K562 (cell line): ENCODE data around the gene HNRNPLL. TPM values are rescaled to one million over a fixed set of nuclear protein-coding genes. Genes with fewer than 3 reads are reported as not detected.

ENCODE experiments used
- BCOR ChIP-seq: fragments of 450-650 bp; IDR thresholded peaks from 2 replicates; pipeline ENCODE4 v1.6.1; 2016
- BDP1 ChIP-seq: IDR thresholded peaks from 3 replicates; pipeline ENCODE4 v1.6.1; 2011; ENCODE audit not compliant: insufficient read length, insufficient read depth
- CBX3 ChIP-seq, 2 experiments: IDR thresholded peaks; 1 replicate in 1 of 2; 2 replicates in 1 of 2; pipeline ENCODE4 v1.6.1; 2012; ENCODE audit warnings: inconsistent platforms in 2 of 2, low read length in 2 of 2, borderline replicate concordance in 1 of 2, control low read depth in 1 of 2
- CTBP1 ChIP-seq: fragments of 450-650 bp; IDR thresholded peaks from 2 replicates; pipeline ENCODE4 v1.6.1; 2016; ENCODE audit warnings: borderline replicate concordance
- FOXA3 ChIP-seq, 2 experiments: fragments of 450-650 bp in 1 of 2; sonication (generic) in 1 of 2; formaldehyde crosslinking; IDR thresholded peaks in 1 of 2; conservative IDR thresholded peaks in 1 of 2; 2 replicates each; pipeline versions ENCODE4 v1.4.0 to v1.8.0; 2020 to 2022; ENCODE audit warnings: mild to moderate bottlenecking in 2 of 2, missing genetic modification reagents in 1 of 2
- ILK ChIP-seq: fragments of 450-650 bp; IDR thresholded peaks from 2 replicates; pipeline ENCODE4 v1.6.1; 2016; ENCODE audit warnings: missing genetic modification characterization, low read depth, mild to moderate bottlenecking, missing compliant biosample characterization, moderate library complexity, borderline replicate concordance
- JUNB ChIP-seq: fragments of 450-650 bp; formaldehyde crosslinking; conservative IDR thresholded peaks from 2 replicates; pipeline ENCODE4 v1.4.0; 2020; ENCODE audit warnings: mild to moderate bottlenecking
- KDM1A ChIP-seq, 2 experiments: fragments of 450-650 bp; IDR thresholded peaks; 2 replicates each; pipeline ENCODE4 v1.6.1; 2016; ENCODE audit warnings: mild to moderate bottlenecking in 2 of 2
- KLF1 ChIP-seq: fragments of 450-650 bp; IDR thresholded peaks from 2 replicates; pipeline ENCODE4 v1.6.1; 2016; ENCODE audit warnings: missing genetic modification characterization, missing compliant biosample characterization
- LEF1 ChIP-seq: fragments of 450-650 bp; IDR thresholded peaks from 2 replicates; pipeline ENCODE4 v1.6.1; 2016; ENCODE audit warnings: mild to moderate bottlenecking
- MAZ ChIP-seq, 2 experiments: fragments of 450-650 bp in 1 of 2; sonication (generic) in 1 of 2; formaldehyde crosslinking; IDR thresholded peaks in 1 of 2; conservative IDR thresholded peaks in 1 of 2; 2 replicates each; pipeline versions ENCODE4 v1.4.0 to v1.5.0; 2020; ENCODE audit warnings: mild to moderate bottlenecking in 1 of 2, missing genetic modification reagents in 1 of 2
- MEF2A ChIP-seq: IDR thresholded peaks from 2 replicates; pipeline ENCODE4 v1.6.1; 2011; ENCODE audit warnings: low read depth, mild to moderate bottlenecking, low read length, moderate library complexity; ENCODE audit not compliant: control insufficient read depth
- MTA3 ChIP-seq: fragments of 450-650 bp; formaldehyde crosslinking; IDR thresholded peaks from 2 replicates; pipeline ENCODE4 v1.6.1; 2017; ENCODE audit warnings: mild to moderate bottlenecking, borderline replicate concordance
- NR4A1 ChIP-seq, 2 experiments: fragments of 250-450 bp in 1 of 2; fragments of 450-650 bp in 1 of 2; sonication (Bioruptor Pico) in 1 of 2; IDR thresholded peaks; 2 replicates each; pipeline versions ENCODE4 v1.4.0 to v1.6.1; 2016 to 2020; ENCODE audit warnings: mild to moderate bottlenecking in 2 of 2, missing compliant biosample characterization in 1 of 2, missing genetic modification characterization in 1 of 2, moderate library complexity in 1 of 2
- SP1 ChIP-seq: sonication (generic); formaldehyde crosslinking; IDR thresholded peaks from 2 replicates; pipeline ENCODE4 v1.8.1; 2022; ENCODE audit warnings: mild to moderate bottlenecking, missing genetic modification reagents
- TARDBP ChIP-seq: fragments of 450-650 bp; IDR thresholded peaks from 2 replicates; pipeline ENCODE4 v1.6.1; 2016
- TCF3 ChIP-seq: sonication (generic); formaldehyde crosslinking; IDR thresholded peaks from 2 replicates; pipeline ENCODE4 v1.4.0; 2020; ENCODE audit warnings: mild to moderate bottlenecking, missing genetic modification reagents
- THRAP3 ChIP-seq: fragments of 450-650 bp; IDR thresholded peaks from 2 replicates; pipeline ENCODE4 v1.6.1; 2016; ENCODE audit warnings: mild to moderate bottlenecking, inconsistent platforms, borderline replicate concordance
- ZEB2 ChIP-seq: fragments of 450-650 bp; IDR thresholded peaks from 2 replicates; pipeline ENCODE4 v1.6.1; 2016
- ZNF174 ChIP-seq: fragments of 250-450 bp; sonication (Bioruptor Pico); IDR thresholded peaks from 2 replicates; pipeline ENCODE4 v1.4.0; 2020; ENCODE audit warnings: mild to moderate bottlenecking
- ZNF324 ChIP-seq: fragments of 250-450 bp; sonication (Bioruptor Pico); IDR thresholded peaks from 2 replicates; pipeline ENCODE4 v1.4.0; 2020; ENCODE audit warnings: mild to moderate bottlenecking
- ZNF431 ChIP-seq: sonication (generic); formaldehyde crosslinking; IDR thresholded peaks from 2 replicates; pipeline ENCODE4 v1.8.0; 2022; ENCODE audit warnings: mild to moderate bottlenecking, missing genetic modification reagents
- ZNF507 ChIP-seq: conservative IDR thresholded peaks from 2 replicates; pipeline ENCODE4 v1.6.1; 2017; ENCODE audit warnings: missing genetic modification characterization, missing compliant biosample characterization
- polyA plus RNA-seq, 8 experiments: library from polyadenylated mRNA; depleted of rRNA in 4 of 8; stranded (reverse) in 5 of 8; unstranded in 3 of 8; fragments of >200 nt; fragmentation: Nextera tagmentation in 2 of 8; fragmentation: Illumina TruSeq in 1 of 8; extraction: Ambion mirVana in 2 of 8; extraction: Trizol in 1 of 8; gene quantifications; 2 replicates each; pipeline versions ENCODE4 v1.2.1 to v1.2.3, GENCODE V29; 2011 to 2014; ENCODE audit warnings: inconsistent platforms in 1 of 8, missing spikeins in 1 of 8
- total RNA-seq, 7 experiments: library from RNA; depleted of rRNA in 6 of 7; stranded (reverse); fragments of >200 nt in 6 of 7; fragmentation: Illumina TruSeq in 2 of 7; extraction: Trizol in 2 of 7; gene quantifications; 2 replicates each; pipeline versions ENCODE4 v1.2.1 to v1.2.3, GENCODE V29; 2011 to 2021; ENCODE audit warnings: low replicate concordance in 1 of 7
- TF ChIP-seq, protein P1 (sequence below): sonication (generic); formaldehyde crosslinking; IDR thresholded peaks from 2 replicates; pipeline ENCODE4 v1.8.0; 2022; ENCODE audit warnings: mild to moderate bottlenecking, missing genetic modification reagents
- TF ChIP-seq, protein P2 (sequence below): fragments of 250-450 bp; sonication (Bioruptor Pico); IDR thresholded peaks from 2 replicates; pipeline ENCODE4 v1.8.0; 2021; ENCODE audit warnings: borderline replicate concordance, mild to moderate bottlenecking, moderate library complexity; ENCODE audit not compliant: poor library complexity, severe bottlenecking
- TF ChIP-seq, protein P3 (sequence below): fragments of 250-450 bp; sonication (Bioruptor Pico); IDR thresholded peaks from 2 replicates; pipeline ENCODE4 v1.8.0; 2021; ENCODE audit warnings: moderate library complexity, mild to moderate bottlenecking, inconsistent platforms

HNRNPLL gene
- total and polyA plus RNA-seq, 9 of the 15 experiments (the other 6 are each of a cell fraction or from before 2014, with no cell fraction given): 19.8 to 135 (median 57.8) TPM

DNA sequence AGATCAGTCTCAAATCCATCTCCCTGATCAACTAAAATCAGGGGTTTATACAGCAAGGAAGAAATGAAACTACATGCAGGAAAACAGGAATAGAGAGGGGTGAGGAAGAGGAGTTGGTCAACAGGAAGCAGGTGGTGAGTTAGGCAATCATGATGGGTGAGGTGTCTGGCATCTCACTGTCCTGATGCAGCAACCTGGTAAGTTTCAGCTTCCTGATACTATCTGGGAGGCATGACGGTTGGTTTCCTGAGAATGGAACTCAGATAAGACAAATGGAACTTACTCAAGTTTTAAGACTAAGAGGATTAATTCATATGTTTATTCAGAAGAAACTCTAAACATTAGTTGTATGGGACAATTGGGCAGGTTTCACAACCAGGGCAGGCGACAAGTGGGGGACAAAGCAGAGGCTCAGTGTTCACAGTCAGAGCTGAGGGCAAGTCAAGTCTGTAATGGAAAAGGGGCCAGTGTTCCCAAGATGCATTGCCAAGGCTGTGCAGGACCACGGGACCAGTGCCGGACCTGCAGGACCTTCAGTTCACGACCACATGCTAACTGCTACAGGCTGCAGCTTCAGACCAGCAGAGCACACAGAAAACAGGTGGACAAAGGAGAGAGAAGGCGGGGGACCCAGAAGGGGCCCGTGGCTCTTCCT, 45.5 kb upstream of the HNRNPLL start (continued):
- TF ChIP-seq, protein P1, sequence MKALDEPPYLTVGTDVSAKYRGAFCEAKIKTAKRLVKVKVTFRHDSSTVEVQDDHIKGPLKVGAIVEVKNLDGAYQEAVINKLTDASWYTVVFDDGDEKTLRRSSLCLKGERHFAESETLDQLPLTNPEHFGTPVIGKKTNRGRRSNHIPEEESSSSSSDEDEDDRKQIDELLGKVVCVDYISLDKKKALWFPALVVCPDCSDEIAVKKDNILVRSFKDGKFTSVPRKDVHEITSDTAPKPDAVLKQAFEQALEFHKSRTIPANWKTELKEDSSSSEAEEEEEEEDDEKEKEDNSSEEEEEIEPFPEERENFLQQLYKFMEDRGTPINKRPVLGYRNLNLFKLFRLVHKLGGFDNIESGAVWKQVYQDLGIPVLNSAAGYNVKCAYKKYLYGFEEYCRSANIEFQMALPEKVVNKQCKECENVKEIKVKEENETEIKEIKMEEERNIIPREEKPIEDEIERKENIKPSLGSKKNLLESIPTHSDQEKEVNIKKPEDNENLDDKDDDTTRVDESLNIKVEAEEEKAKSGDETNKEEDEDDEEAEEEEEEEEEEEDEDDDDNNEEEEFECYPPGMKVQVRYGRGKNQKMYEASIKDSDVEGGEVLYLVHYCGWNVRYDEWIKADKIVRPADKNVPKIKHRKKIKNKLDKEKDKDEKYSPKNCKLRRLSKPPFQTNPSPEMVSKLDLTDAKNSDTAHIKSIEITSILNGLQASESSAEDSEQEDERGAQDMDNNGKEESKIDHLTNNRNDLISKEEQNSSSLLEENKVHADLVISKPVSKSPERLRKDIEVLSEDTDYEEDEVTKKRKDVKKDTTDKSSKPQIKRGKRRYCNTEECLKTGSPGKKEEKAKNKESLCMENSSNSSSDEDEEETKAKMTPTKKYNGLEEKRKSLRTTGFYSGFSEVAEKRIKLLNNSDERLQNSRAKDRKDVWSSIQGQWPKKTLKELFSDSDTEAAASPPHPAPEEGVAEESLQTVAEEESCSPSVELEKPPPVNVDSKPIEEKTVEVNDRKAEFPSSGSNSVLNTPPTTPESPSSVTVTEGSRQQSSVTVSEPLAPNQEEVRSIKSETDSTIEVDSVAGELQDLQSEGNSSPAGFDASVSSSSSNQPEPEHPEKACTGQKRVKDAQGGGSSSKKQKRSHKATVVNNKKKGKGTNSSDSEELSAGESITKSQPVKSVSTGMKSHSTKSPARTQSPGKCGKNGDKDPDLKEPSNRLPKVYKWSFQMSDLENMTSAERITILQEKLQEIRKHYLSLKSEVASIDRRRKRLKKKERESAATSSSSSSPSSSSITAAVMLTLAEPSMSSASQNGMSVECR (CRISPR knock-in tag): no peak
- TF ChIP-seq THRAP3: no peak
- TF ChIP-seq NR4A1 (CRISPR knock-in tag; IDR thresholded peaks at IDR 0.05): no peak
- TF ChIP-seq NR4A1 (tag; IDR thresholded peaks at IDR 0.05): no peak
- TF ChIP-seq, protein P2, sequence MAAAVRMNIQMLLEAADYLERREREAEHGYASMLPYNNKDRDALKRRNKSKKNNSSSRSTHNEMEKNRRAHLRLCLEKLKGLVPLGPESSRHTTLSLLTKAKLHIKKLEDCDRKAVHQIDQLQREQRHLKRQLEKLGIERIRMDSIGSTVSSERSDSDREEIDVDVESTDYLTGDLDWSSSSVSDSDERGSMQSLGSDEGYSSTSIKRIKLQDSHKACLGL (CRISPR knock-in tag): no peak
- no peak for TF ChIP-seq SP1 (CRISPR knock-in tag)
- no peak for TF ChIP-seq BCOR
- no peak for TF ChIP-seq BDP1
- no peak for TF ChIP-seq LEF1
- no peak for TF ChIP-seq TARDBP
- no peak for TF ChIP-seq ZNF507
- no peak for TF ChIP-seq ZNF174
- TF ChIP-seq CBX3 (IDR thresholded peaks at IDR 0.05; ENCODE audit: borderline replicate concordance in 1 of 2, low read length in 2 of 2): no peak
- TF ChIP-seq MAZ (CRISPR knock-in tag; conservative IDR thresholded peaks at IDR 0.05 in 1 of 2, IDR thresholded peaks at IDR 0.05 in 1 of 2): no peak
- no peak for TF ChIP-seq FOXA3 (CRISPR knock-in tag; conservative IDR thresholded peaks at IDR 0.05 in 1 of 2, IDR thresholded peaks at IDR 0.05 in 1 of 2)
- TF ChIP-seq ZNF431 (CRISPR knock-in tag): no peak
- no peak for TF ChIP-seq JUNB
- TF ChIP-seq MEF2A: no peak
- peak; percentile 23; the same call in 1 of the 2 replicates for TF ChIP-seq CTBP1
- no peak for TF ChIP-seq ILK
- no peak for TF ChIP-seq KLF1
- TF ChIP-seq ZEB2: 0 out of 2 replicates have a peak, but pooled peaks have one; percentile 47
- peak; percentile 31; the same call in 1 of the 2 replicates for TF ChIP-seq MTA3
- TF ChIP-seq TCF3 (CRISPR knock-in tag): 0 out of 2 replicates have a peak, but pooled peaks have one; percentile 24
- TF ChIP-seq, protein P3, sequence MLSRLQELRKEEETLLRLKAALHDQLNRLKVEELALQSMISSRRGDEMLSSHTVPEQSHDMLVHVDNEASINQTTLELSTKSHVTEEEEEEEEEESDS (CRISPR knock-in tag): no peak
- no peak for TF ChIP-seq ZNF324 (CRISPR knock-in tag)
- no peak for TF ChIP-seq KDM1A (IDR thresholded peaks at IDR 0.05)
